HEK293T (cell line): Measurements from ENCODE around the gene TMEM51.

Experiments
- CTCF ChIA-PET: fragments of 350-600 bp; formaldehyde crosslinking; extraction: SDS; loops from one replicate; lab custom pipeline; 2021; ENCODE audit warnings: antibody characterized with exemption, inconsistent platforms; lab: Yijun Ruan, JAX
- POLR2A ChIA-PET: fragments of 350-600 bp; formaldehyde crosslinking; extraction: SDS; loops from one replicate; lab custom pipeline; 2020; ENCODE audit warnings: antibody characterized with exemption, inconsistent platforms; lab: Yijun Ruan, JAX
- DNase-seq: peaks from one replicate; pipeline ENCODE4 v3.0.0; 2012; ENCODE audit warnings: mixed read lengths; ENCODE audit errors: extremely low spot score
- ARNT ChIP-seq: fragments of 450-650 bp; IDR thresholded peaks from 2 replicates; pipeline ENCODE4 v1.6.1; 2017; ENCODE audit warnings: mild to moderate bottlenecking
- BHLHE40 ChIP-seq: fragments of 450-650 bp; IDR thresholded peaks from 2 replicates; pipeline ENCODE4 v1.6.1; 2016; ENCODE audit warnings: mild to moderate bottlenecking, moderate library complexity, borderline replicate concordance
- CTBP1 ChIP-seq: fragments of 450-650 bp; IDR thresholded peaks from 2 replicates; pipeline ENCODE4 v1.6.1; 2016; ENCODE audit warnings: borderline replicate concordance
- ELF4 ChIP-seq: fragments of 450-650 bp; IDR thresholded peaks from 2 replicates; pipeline ENCODE4 v1.6.1; 2017; ENCODE audit warnings: antibody characterized with exemption
- FOXA1 ChIP-seq: fragments of 450-650 bp; IDR thresholded peaks from 2 replicates; pipeline ENCODE4 v1.6.1; 2016; ENCODE audit warnings: mild to moderate bottlenecking
- FOXK2 ChIP-seq: fragments of 450-650 bp; IDR thresholded peaks from 2 replicates; pipeline ENCODE4 v1.6.1; 2016; ENCODE audit warnings: mild to moderate bottlenecking
- FOXM1 ChIP-seq: fragments of 450-650 bp; IDR thresholded peaks from 2 replicates; pipeline ENCODE4 v1.6.1; 2017; ENCODE audit warnings: mild to moderate bottlenecking, borderline replicate concordance
- HDGF ChIP-seq: fragments of 450-650 bp; IDR thresholded peaks from 2 replicates; pipeline ENCODE4 v1.6.1; 2017; ENCODE audit warnings: antibody characterized with exemption, borderline replicate concordance
- L3MBTL2 ChIP-seq: fragments of 450-650 bp; conservative IDR thresholded peaks from 2 replicates; pipeline ENCODE4 v1.6.1; 2016; ENCODE audit warnings: mild to moderate bottlenecking
- LEF1 ChIP-seq: fragments of 450-650 bp; IDR thresholded peaks from 2 replicates; pipeline ENCODE4 v1.6.1; 2017; ENCODE audit warnings: mild to moderate bottlenecking, borderline replicate concordance
- NFRKB ChIP-seq: fragments of 450-650 bp; IDR thresholded peaks from 2 replicates; pipeline ENCODE4 v1.6.1; 2016; ENCODE audit warnings: mild to moderate bottlenecking, moderate library complexity
- SP1 ChIP-seq: fragments of 450-650 bp; IDR thresholded peaks from 2 replicates; pipeline ENCODE4 v1.6.1; 2017
- SUZ12 ChIP-seq: fragments of 450-650 bp; IDR thresholded peaks from 2 replicates; pipeline ENCODE4 v1.6.1; 2016; ENCODE audit warnings: mild to moderate bottlenecking
- TARDBP ChIP-seq: fragments of 450-650 bp; IDR thresholded peaks from 2 replicates; pipeline ENCODE4 v1.6.1; 2016
- ZNF384 ChIP-seq: fragments of 450-650 bp; IDR thresholded peaks from 2 replicates; pipeline ENCODE4 v1.6.1; 2016
- TF ChIP-seq, protein P1 (sequence below): fragments of 450-650 bp; IDR thresholded peaks from 2 replicates; pipeline ENCODE4 v1.6.1; 2016

The TMEM51 gene

DNA sequence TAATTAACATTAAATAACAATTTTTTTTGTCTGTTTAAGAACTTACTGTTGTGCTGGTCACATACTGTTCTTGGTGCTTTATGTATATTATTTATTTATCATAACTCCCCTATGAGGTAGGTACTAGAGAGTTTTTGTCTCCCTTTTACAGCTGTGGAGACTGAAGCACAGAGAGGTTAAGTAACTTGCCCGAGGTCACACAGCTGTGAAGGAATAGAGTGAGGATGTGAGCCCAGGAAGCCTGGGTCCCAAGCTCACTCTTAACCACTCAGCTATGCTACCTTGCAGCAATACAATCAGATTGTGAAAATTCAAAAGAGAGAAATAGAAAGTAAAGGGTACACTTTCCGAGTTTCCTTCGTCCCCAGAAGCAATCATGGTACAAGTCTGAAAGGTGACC, 57.9 kb downstream of the TMEM51 start:
- ChIA-PET CTCF (no interaction called here), POLR2A (interaction anchor here (0.7 kb wide), 1 partner anchor 9 kb away, joined by 3 read pairs; no protein-coding TSS in a partner anchor)
- no peak for TF ChIP-seq CTBP1
- no peak for TF ChIP-seq SUZ12
- TF ChIP-seq, protein P1, sequence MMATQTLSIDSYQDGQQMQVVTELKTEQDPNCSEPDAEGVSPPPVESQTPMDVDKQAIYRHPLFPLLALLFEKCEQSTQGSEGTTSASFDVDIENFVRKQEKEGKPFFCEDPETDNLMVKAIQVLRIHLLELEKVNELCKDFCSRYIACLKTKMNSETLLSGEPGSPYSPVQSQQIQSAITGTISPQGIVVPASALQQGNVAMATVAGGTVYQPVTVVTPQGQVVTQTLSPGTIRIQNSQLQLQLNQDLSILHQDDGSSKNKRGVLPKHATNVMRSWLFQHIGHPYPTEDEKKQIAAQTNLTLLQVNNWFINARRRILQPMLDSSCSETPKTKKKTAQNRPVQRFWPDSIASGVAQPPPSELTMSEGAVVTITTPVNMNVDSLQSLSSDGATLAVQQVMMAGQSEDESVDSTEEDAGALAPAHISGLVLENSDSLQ = no peak
- TF ChIP-seq FOXA1 = no peak
- TF ChIP-seq BHLHE40 = no peak
- no peak for TF ChIP-seq NFRKB
- TF ChIP-seq HDGF = no peak
- no peak for TF ChIP-seq FOXM1
- no peak for TF ChIP-seq ELF4
- TF ChIP-seq ZNF384 = no peak
- TF ChIP-seq FOXK2 = no peak
- no peak for TF ChIP-seq TARDBP
- no peak for TF ChIP-seq LEF1
- DNase-seq = no peak

GRCh38 chr1:15212216-15212953, 58.8 kb downstream of the TMEM51 start:
- ChIA-PET CTCF (no interaction called here), POLR2A (interaction anchor here (1.1 kb wide), 1 partner anchor 9 kb away, joined by 3 read pairs; no protein-coding TSS in a partner anchor)
- no peak for DNase-seq
- TF ChIP-seq ELF4 (no peak), FOXA1 (no peak), BHLHE40 (no peak), FOXK2 (no peak), NFRKB (no peak), TARDBP (no peak), SP1 (no peak), HDGF (no peak), SUZ12 (no peak), LEF1 (no peak), CTBP1 (no peak), ZNF384 (no peak), L3MBTL2 (no peak), ARNT (no peak), FOXM1 (no peak)
- TF ChIP-seq, protein P1 = no peak

DNA sequence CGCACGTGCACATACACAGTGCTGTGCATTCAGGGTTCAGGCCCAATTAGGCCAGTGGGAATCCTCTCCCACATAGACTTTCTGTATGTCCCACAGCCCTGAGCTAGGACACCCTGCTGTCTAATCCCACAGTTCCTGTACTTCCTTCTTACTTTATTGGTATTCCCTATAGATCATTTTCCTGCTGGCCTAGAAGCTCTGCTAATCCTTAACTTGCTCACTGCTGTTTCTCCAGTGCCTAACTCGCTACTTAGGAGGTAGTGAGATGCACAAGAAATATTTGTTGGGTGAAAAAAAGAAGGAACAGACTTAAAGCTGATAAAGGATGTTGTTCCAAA, 59.4 kb downstream of the TMEM51 start:
- ChIA-PET POLR2A (interaction anchor here (1.1 kb wide), 1 partner anchor 10 kb away, joined by 3 read pairs; no protein-coding TSS in a partner anchor), CTCF (no interaction called here)
- TF ChIP-seq HDGF (no peak), FOXM1 (no peak), L3MBTL2 (no peak), CTBP1 (no peak), FOXA1 (no peak), ARNT (no peak), SUZ12 (no peak), TARDBP (no peak), LEF1 (no peak), SP1 (no peak), ZNF384 (no peak), BHLHE40 (no peak), ELF4 (no peak), FOXK2 (no peak), NFRKB (no peak)
- TF ChIP-seq, protein P1 = no peak
- no peak for DNase-seq

GRCh38 chr1:15213341-15213821, 59.8 kb downstream of the TMEM51 start:
- no peak for DNase-seq
- ChIA-PET CTCF (no interaction called here), POLR2A (no interaction called here)
- TF ChIP-seq SUZ12 (no peak), BHLHE40 (no peak), LEF1 (no peak)

DNA sequence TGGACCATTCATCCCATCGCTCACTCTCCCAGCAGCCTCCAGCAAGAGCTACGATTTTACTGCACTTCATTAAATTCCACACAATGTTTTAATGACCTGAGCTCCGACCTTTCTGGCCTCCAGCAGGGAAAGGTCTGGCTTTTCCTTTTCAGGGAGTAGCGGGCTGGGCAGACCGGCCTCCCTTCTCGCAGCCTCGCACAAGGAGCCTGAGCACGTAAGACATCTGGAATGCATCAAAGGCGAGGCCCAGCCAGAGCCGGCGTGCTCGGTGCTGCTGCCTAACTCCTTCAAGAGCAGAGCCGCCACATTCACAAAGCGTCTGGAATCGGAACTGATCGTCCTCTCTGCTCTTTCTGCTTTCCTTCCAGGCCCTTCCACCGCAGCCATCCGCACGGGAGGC, 61.0 kb downstream of the TMEM51 start:
- ChIA-PET CTCF (no interaction called here), POLR2A (no interaction called here)
- TF ChIP-seq TARDBP (no peak), SP1 (no peak), HDGF (no peak), LEF1 (no peak), CTBP1 (no peak), FOXK2 (no peak), L3MBTL2 (no peak), NFRKB (no peak), ELF4 (no peak), ZNF384 (no peak), FOXA1 (no peak), ARNT (no peak), FOXM1 (no peak), BHLHE40 (no peak), SUZ12 (no peak)
- TF ChIP-seq, protein P1 = no peak
- no peak for DNase-seq
